Measurements from ENCODE around the gene PTPRR. TPM values are rescaled to one million over a fixed set of nuclear protein-coding genes. Genes with fewer than 3 reads are reported as not detected.

Gene PTPRR
- total RNA-seq, 1 experiment from 2014 or later: 0.59 TPM

DNA sequence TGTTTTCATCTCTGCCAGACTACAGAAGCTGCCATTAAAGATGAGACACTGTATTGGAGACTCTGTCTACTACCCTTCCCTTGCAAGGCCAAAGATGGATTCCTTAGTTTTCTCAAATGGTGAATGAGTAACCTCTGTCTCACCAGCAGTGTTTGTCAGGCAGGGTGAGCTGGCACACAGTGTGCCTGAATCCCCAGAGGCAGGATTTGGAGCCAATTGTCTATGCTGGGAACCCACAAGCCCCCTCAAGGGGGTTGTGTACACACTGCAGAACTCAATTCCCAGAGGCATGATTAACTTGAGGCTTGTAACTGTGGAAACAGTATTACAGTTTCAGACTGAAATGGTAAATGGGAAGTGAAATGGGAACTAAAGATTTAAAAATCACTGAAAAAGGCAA lies 146.5 kb downstream of the PTPRR start:
- no peak overlapping the region for H3K4me3 ChIP-seq (ENCODE audit: insufficient read depth, low read depth, low read length)
- no peaks in the 10 kb centered on the region for H3K36me3 ChIP-seq (replicated peaks; ENCODE audit: control insufficient read depth, insufficient read depth, low read length)
- DNase-seq: no peak
- no peaks in the 10 kb centered on the region for H3K27me3 ChIP-seq (ENCODE audit: control insufficient read depth, insufficient read depth, low read length)

- no peak overlapping the region for H3K4me3 ChIP-seq (ENCODE audit: insufficient read depth, low read depth, low read length)
- no peaks in the 10 kb centered on the region for H3K27me3 ChIP-seq (ENCODE audit: control insufficient read depth, insufficient read depth, low read length)
- DNase-seq: no peak
- H3K36me3 ChIP-seq (replicated peaks; ENCODE audit: control insufficient read depth, insufficient read depth, low read length): no peaks in the 10 kb centered on the region
Observed at GRCh38 chr12:70772836-70773235, 147.7 kb downstream of the PTPRR start.

DNA sequence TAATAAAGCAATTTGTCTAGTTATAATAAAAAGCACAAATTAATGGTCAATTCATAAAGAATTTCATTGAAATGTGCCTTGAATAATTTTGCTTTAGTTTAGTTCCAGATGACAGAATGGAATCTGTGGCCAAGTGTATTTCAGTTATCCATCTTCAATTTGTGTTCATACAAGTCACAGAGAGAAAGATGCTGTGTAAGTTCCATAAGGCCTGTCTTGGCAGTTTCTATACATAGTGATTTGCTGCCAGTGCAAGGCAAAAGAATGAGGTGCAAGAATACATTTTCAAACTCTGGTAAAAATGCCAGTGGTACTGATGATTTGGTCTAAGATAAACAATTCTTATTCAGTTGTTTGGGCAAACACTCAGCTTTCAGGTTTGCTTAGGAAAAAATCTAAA lies 149.0 kb downstream of the PTPRR start:
- no peak for DNase-seq
- H3K36me3 ChIP-seq (replicated peaks; ENCODE audit: control insufficient read depth, insufficient read depth, low read length): no peaks in the 10 kb centered on the region
- H3K27me3 ChIP-seq (ENCODE audit: control insufficient read depth, insufficient read depth, low read length): no peaks in the 10 kb centered on the region
- H3K4me3 ChIP-seq (ENCODE audit: insufficient read depth, low read depth, low read length): no peak overlapping the region

- Histone ChIP-seq H3K4me3 (ENCODE audit: insufficient read depth, low read depth, low read length) (no peak overlapping the region), H3K27me3 (ENCODE audit: control insufficient read depth, insufficient read depth, low read length) (no peaks in the 10 kb centered on the region), H3K36me3 (replicated peaks; ENCODE audit: control insufficient read depth, insufficient read depth, low read length) (no peaks in the 10 kb centered on the region)
- no peak for DNase-seq
Observed at GRCh38 chr12:70763666-70764065, 156.9 kb downstream of the PTPRR start.

DNA sequence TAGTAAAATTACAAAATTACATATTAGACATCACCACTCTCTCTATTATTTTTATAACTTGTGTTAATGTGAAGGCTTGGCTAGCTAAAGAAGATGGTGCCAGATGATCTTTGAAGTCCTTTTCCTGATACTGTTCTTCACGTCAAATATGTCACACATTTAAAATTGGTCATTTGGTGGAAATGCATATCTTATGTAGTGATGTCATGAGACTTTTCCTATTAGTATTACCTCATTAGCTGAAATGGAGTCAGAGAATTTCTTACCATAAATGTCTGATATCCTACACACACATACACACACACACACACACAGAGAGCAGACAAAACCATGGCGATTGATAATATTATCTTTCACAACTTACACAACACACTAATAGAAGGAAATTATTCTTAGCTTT lies 158.5 kb downstream of the PTPRR start:
- H3K4me3 ChIP-seq (ENCODE audit: insufficient read depth, low read depth, low read length): no peak overlapping the region
- no peak for DNase-seq
- H3K27me3 ChIP-seq (ENCODE audit: control insufficient read depth, insufficient read depth, low read length): no peaks in the 10 kb centered on the region
- no peaks in the 10 kb centered on the region for H3K36me3 ChIP-seq (replicated peaks; ENCODE audit: control insufficient read depth, insufficient read depth, low read length)

- no peaks in the 10 kb centered on the region for H3K36me3 ChIP-seq (replicated peaks; ENCODE audit: control insufficient read depth, insufficient read depth, low read length)
- H3K27me3 ChIP-seq (ENCODE audit: control insufficient read depth, insufficient read depth, low read length): no peaks in the 10 kb centered on the region
- H3K4me3 ChIP-seq (ENCODE audit: insufficient read depth, low read depth, low read length): no peak overlapping the region
- DNase-seq: no peak
Observed at GRCh38 chr12:70759161-70759918, 161.2 kb downstream of the PTPRR start.

GRCh38 chr12:70758494-70758845 lies 162.1 kb downstream of the PTPRR start:
- DNase-seq: no peak
- H3K4me3 ChIP-seq (ENCODE audit: insufficient read depth, low read depth, low read length): no peak overlapping the region
- no peaks in the 10 kb centered on the region for H3K27me3 ChIP-seq (ENCODE audit: control insufficient read depth, insufficient read depth, low read length)
- H3K36me3 ChIP-seq (replicated peaks; ENCODE audit: control insufficient read depth, insufficient read depth, low read length): no peaks in the 10 kb centered on the region

GRCh38 chr12:70757830-70758493 lies 162.6 kb downstream of the PTPRR start:
- no peak overlapping the region for H3K4me3 ChIP-seq (ENCODE audit: insufficient read depth, low read depth, low read length)
- no peaks in the 10 kb centered on the region for H3K27me3 ChIP-seq (ENCODE audit: control insufficient read depth, insufficient read depth, low read length)
- peak; percentile 20 for DNase-seq
- H3K36me3 ChIP-seq (replicated peaks; ENCODE audit: control insufficient read depth, insufficient read depth, low read length): no peaks in the 10 kb centered on the region

GRCh38 chr12:70756791-70757190 lies 163.7 kb downstream of the PTPRR start:
- Histone ChIP-seq H3K4me3 (ENCODE audit: insufficient read depth, low read depth, low read length) (no peak overlapping the region), H3K27me3 (ENCODE audit: control insufficient read depth, insufficient read depth, low read length) (no peaks in the 10 kb centered on the region), H3K36me3 (replicated peaks; ENCODE audit: control insufficient read depth, insufficient read depth, low read length) (no peaks in the 10 kb centered on the region)
- DNase-seq: no peak

- Histone ChIP-seq H3K27me3 (ENCODE audit: control insufficient read depth, insufficient read depth, low read length) (no peaks in the 10 kb centered on the region), H3K36me3 (replicated peaks; ENCODE audit: control insufficient read depth, insufficient read depth, low read length) (no peaks in the 10 kb centered on the region), H3K4me3 (ENCODE audit: insufficient read depth, low read depth, low read length) (no peak overlapping the region)
- DNase-seq: no peak
Observed at GRCh38 chr12:70756118-70756517, 164.4 kb downstream of the PTPRR start.

GRCh38 chr12:70754330-70754741 lies 166.2 kb downstream of the PTPRR start:
- no peaks in the 10 kb centered on the region for H3K36me3 ChIP-seq (replicated peaks; ENCODE audit: control insufficient read depth, insufficient read depth, low read length)
- H3K4me3 ChIP-seq (ENCODE audit: insufficient read depth, low read depth, low read length): no peak overlapping the region
- DNase-seq: no peak
- H3K27me3 ChIP-seq (ENCODE audit: control insufficient read depth, insufficient read depth, low read length): no peaks in the 10 kb centered on the region

DNA sequence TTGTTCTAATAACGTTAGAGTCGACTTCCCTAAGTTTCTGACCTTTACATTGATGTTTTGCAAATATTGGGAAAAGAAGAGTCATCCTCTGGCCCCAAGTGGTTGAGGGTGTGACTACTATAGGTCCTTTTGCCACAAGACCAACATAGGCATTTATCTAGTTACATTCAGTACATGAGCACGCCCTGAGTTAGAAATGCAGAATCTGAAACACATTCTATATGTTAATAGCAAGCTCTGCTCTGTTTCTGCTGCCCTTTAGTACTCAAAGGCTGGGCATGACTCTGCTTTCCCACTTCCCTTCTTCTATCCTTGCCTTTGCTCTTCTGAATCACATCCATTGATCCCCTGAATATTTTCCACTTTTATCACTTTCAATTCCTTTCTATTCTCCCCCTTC lies 168.2 kb downstream of the PTPRR start:
- Histone ChIP-seq H3K27me3 (ENCODE audit: control insufficient read depth, insufficient read depth, low read length) (no peaks in the 10 kb centered on the region), H3K36me3 (replicated peaks; ENCODE audit: control insufficient read depth, insufficient read depth, low read length) (no peaks in the 10 kb centered on the region), H3K4me3 (ENCODE audit: insufficient read depth, low read depth, low read length) (no peak overlapping the region)
- no peak for DNase-seq

GRCh38 chr12:70749931-70750330 lies 170.6 kb downstream of the PTPRR start:
- no peaks in the 10 kb centered on the region for H3K36me3 ChIP-seq (replicated peaks; ENCODE audit: control insufficient read depth, insufficient read depth, low read length)
- DNase-seq: no peak

DNA sequence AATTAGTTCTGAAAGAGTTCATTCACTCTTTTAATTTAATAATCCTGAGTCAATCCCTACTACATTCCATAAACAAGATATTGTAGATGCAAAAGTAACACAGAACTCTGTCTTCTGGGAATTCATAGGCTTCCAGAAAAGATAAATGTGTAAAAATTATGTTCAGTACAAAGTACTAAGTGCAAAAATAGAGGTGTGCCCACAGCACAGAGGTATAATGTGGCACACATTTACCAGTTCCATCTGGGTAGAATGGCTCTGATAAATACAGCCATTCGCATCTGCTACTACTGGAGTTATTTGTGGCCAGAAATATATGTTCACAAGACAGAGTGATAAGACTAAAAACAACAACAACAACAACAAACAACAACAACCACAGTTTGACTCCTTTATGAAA lies 171.7 kb downstream of the PTPRR start:
- Histone ChIP-seq H3K36me3 (replicated peaks; ENCODE audit: control insufficient read depth, insufficient read depth, low read length) (no peaks in the 10 kb centered on the region), H3K4me3 (ENCODE audit: insufficient read depth, low read depth, low read length) (no peak overlapping the region), H3K27me3 (ENCODE audit: control insufficient read depth, insufficient read depth, low read length) (no peaks in the 10 kb centered on the region)
- no peak for DNase-seq

More at GRCh38 chr12:70749931-70750330, 170.6 kb downstream of the PTPRR start:
- Histone ChIP-seq H3K27me3 (ENCODE audit: control insufficient read depth, insufficient read depth, low read length) (no peaks in the 10 kb centered on the region), H3K4me3 (ENCODE audit: insufficient read depth, low read depth, low read length) (no peak overlapping the region)

GRCh38 chr12:70747445-70748260 lies 172.9 kb downstream of the PTPRR start:
- no peaks in the 10 kb centered on the region for H3K27me3 ChIP-seq (ENCODE audit: control insufficient read depth, insufficient read depth, low read length)
- no peaks in the 10 kb centered on the region for H3K36me3 ChIP-seq (replicated peaks; ENCODE audit: control insufficient read depth, insufficient read depth, low read length)
- DNase-seq: no peak
- no peak overlapping the region for H3K4me3 ChIP-seq (ENCODE audit: insufficient read depth, low read depth, low read length)

Measured in H7 (cell line).